IMR-90 (cell line): ENCODE results near the gene KIAA1328. TPM values are rescaled to one million over a fixed set of nuclear protein-coding genes. Genes with fewer than 3 reads are reported as not detected.

Experiments used
- ATAC-seq: fragments of 200-7000 bp; cut with Tn5 transposase; 2 replicates; pipeline ENCODE4 v1.9.1; 2020; ENCODE audit warnings: low read depth, mild to moderate bottlenecking, moderate library complexity
- BruUV-seq: library from RNA; stranded (reverse); fragments of 400-500 nt; replicated peaks from 2 replicates; lab custom pipeline; 2021; lab: Mats Ljungman, UMichigan
- CTCF ChIA-PET: fragments of 300-600 bp; formaldehyde crosslinking; extraction: SDS; loops from one replicate; lab custom pipeline; 2021; ENCODE audit warnings: antibody characterized with exemption; lab: Yijun Ruan, JAX
- POLR2A ChIA-PET: fragments of 300-600 bp; sonication (Branson Sonifier 250); formaldehyde crosslinking; loops from one replicate; lab custom pipeline; 2022; ENCODE audit warnings: antibody characterized with exemption; ENCODE audit not compliant: unreplicated experiment; lab: Charles Lee
- DNase-seq: peaks from one replicate; pipeline ENCODE4 v3.0.0; 2013
- H2AFZ ChIP-seq: replicated peaks from 2 replicates; pipeline ENCODE3; 2013; ENCODE audit warnings: low read length, mild to moderate bottlenecking; ENCODE audit not compliant: poor library complexity
- H2AK5ac ChIP-seq: 2 replicates; pipeline ENCODE4 v1.6.1; 2013; ENCODE audit warnings: low read depth, low read length, inconsistent platforms
- H2AK9ac ChIP-seq: replicated peaks from 2 replicates; pipeline ENCODE3; 2013; ENCODE audit warnings: mild to moderate bottlenecking, low read depth, low read length, moderate library complexity; ENCODE audit not compliant: poor library complexity
- H2BK120ac ChIP-seq: 2 replicates; pipeline ENCODE4 v1.6.1; 2013; ENCODE audit warnings: low read depth, low read length, inconsistent platforms
- H2BK15ac ChIP-seq: 3 replicates; pipeline ENCODE4 v1.6.1; 2013; ENCODE audit warnings: low read depth, low read length, inconsistent platforms
- H2BK20ac ChIP-seq: 2 replicates; pipeline ENCODE4 v1.6.1; 2013; ENCODE audit warnings: low read depth, mild to moderate bottlenecking, inconsistent platforms, low read length, moderate library complexity
- H2BK5ac ChIP-seq: 2 replicates; pipeline ENCODE4 v1.6.1; 2013; ENCODE audit warnings: mild to moderate bottlenecking, low read depth, low read length, inconsistent platforms; ENCODE audit not compliant: poor library complexity, severe bottlenecking
- H3K14ac ChIP-seq: replicated peaks from 2 replicates; pipeline ENCODE4 v1.6.1; 2013; ENCODE audit warnings: low read depth, low read length, inconsistent platforms
- H3K18ac ChIP-seq: 2 replicates; pipeline ENCODE4 v1.6.1; 2013; ENCODE audit warnings: low read depth, low read length, control low read depth
- H3K23ac ChIP-seq: 2 replicates; pipeline ENCODE4 v1.6.1; 2013; ENCODE audit warnings: low read depth, low read length, inconsistent platforms
- H3K27ac ChIP-seq: 2 replicates; pipeline ENCODE4 v1.5.1; 2013; ENCODE audit warnings: mild to moderate bottlenecking, control low read depth, low read length; ENCODE audit not compliant: insufficient read depth
- H3K27me3 ChIP-seq: 2 replicates; pipeline ENCODE4 v1.6.1; 2013; ENCODE audit warnings: low read length; ENCODE audit not compliant: control insufficient read depth, insufficient read depth
- H3K36me3 ChIP-seq: 2 replicates; pipeline ENCODE4 v1.6.1; 2013; ENCODE audit warnings: low read length, mixed read lengths; ENCODE audit not compliant: control insufficient read depth, insufficient read depth
- H3K4ac ChIP-seq: 2 replicates; pipeline ENCODE4 v1.6.1; 2013; ENCODE audit warnings: low read depth, low read length, inconsistent platforms
- H3K4me1 ChIP-seq: 2 replicates; pipeline ENCODE4 v1.6.1; 2013; ENCODE audit warnings: low read length, mixed read lengths; ENCODE audit not compliant: control insufficient read depth, insufficient read depth
- H3K4me2 ChIP-seq: 2 replicates; pipeline ENCODE4 v1.6.1; 2013; ENCODE audit warnings: low read depth, mild to moderate bottlenecking, control low read depth, low read length, moderate library complexity
- H3K4me3 ChIP-seq: 2 replicates; pipeline ENCODE4 v1.5.1; 2013; ENCODE audit warnings: low read depth, mild to moderate bottlenecking, control low read depth, low read length, moderate library complexity; ENCODE audit not compliant: insufficient read depth
- H3K56ac ChIP-seq: 2 replicates; pipeline ENCODE4 v1.6.1; 2013; ENCODE audit warnings: low read length, inconsistent platforms; ENCODE audit not compliant: insufficient read depth; ENCODE audit errors: extremely low read depth
- H3K79me1 ChIP-seq, 2 experiments: 2 replicates each; pipeline ENCODE4 v1.6.1; 2013; ENCODE audit warnings: low read length in 2 of 2, inconsistent platforms in 1 of 2, low read depth in 1 of 2
- H3K9ac ChIP-seq: 2 replicates; pipeline ENCODE4 v1.6.1; 2013; ENCODE audit warnings: low read depth, low read length, control low read depth
- H3K9me1 ChIP-seq: 2 replicates; pipeline ENCODE4 v1.6.1; 2013; ENCODE audit warnings: low read length, inconsistent platforms; ENCODE audit not compliant: insufficient read depth
- H3K9me3 ChIP-seq: 2 replicates; pipeline ENCODE4 v1.6.1; 2013; ENCODE audit warnings: low read length; ENCODE audit not compliant: control insufficient read depth, insufficient read depth
- H4K20me1 ChIP-seq: 2 replicates; pipeline ENCODE4 v1.6.1; 2013; ENCODE audit warnings: low read length, inconsistent platforms; ENCODE audit not compliant: insufficient read depth
- H4K5ac ChIP-seq: 2 replicates; pipeline ENCODE4 v1.6.1; 2013; ENCODE audit warnings: mild to moderate bottlenecking, low read depth, low read length, control low read depth
- H4K8ac ChIP-seq, 2 experiments: 2 replicates each; pipeline ENCODE4 v1.6.1; 2013; ENCODE audit warnings: low read depth in 2 of 2, low read length in 2 of 2, control low read depth in 1 of 2, inconsistent platforms in 1 of 2
- H4K91ac ChIP-seq: 2 replicates; pipeline ENCODE4 v1.6.1; 2013; ENCODE audit warnings: low read depth, low read length, inconsistent platforms; ENCODE audit not compliant: insufficient read depth
- BHLHE40 ChIP-seq: fragments of 150-350 bp; IDR thresholded peaks from 2 replicates; pipeline ENCODE4 v1.6.1; 2016; ENCODE audit warnings: mild to moderate bottlenecking, low read depth, low read length
- CEBPB ChIP-seq: IDR thresholded peaks from 2 replicates; pipeline ENCODE4 v1.6.1; 2012; ENCODE audit warnings: low read depth, low read length, improper control_type of control experiment
- CHD1 ChIP-seq: IDR thresholded peaks from 2 replicates; pipeline ENCODE4 v1.6.1; 2012; ENCODE audit warnings: low read depth, low read length, improper control_type of control experiment
- ELK1 ChIP-seq: fragments of 150-350 bp; IDR thresholded peaks from 2 replicates; pipeline ENCODE4 v1.6.1; 2016; ENCODE audit warnings: low read depth, mild to moderate bottlenecking, low read length, moderate library complexity, borderline replicate concordance
- FOS ChIP-seq: fragments of 150-350 bp; IDR thresholded peaks from 2 replicates; pipeline ENCODE4 v1.6.1; 2016; ENCODE audit warnings: low read depth, low read length
- MAFK ChIP-seq: IDR thresholded peaks from 2 replicates; pipeline ENCODE4 v1.6.1; 2012; ENCODE audit warnings: low read depth, low read length, improper control_type of control experiment
- MAZ ChIP-seq: IDR thresholded peaks from 2 replicates; pipeline ENCODE4 v1.6.1; 2012; ENCODE audit warnings: low read depth, mild to moderate bottlenecking, low read length, improper control_type of control experiment, moderate library complexity, borderline replicate concordance
- MXI1 ChIP-seq: IDR thresholded peaks from 2 replicates; pipeline ENCODE4 v1.6.1; 2012; ENCODE audit warnings: low read depth, mild to moderate bottlenecking, low read length, moderate library complexity, borderline replicate concordance
- NFE2L2 ChIP-seq: fragments of 150-350 bp; IDR thresholded peaks from 2 replicates; pipeline ENCODE4 v1.6.1; 2016; ENCODE audit warnings: low read depth, mild to moderate bottlenecking, low read length
- POLR2A ChIP-seq: IDR thresholded peaks from 2 replicates; pipeline ENCODE4 v1.6.1; 2012; ENCODE audit warnings: mild to moderate bottlenecking, low read depth, low read length
- RAD21 ChIP-seq: IDR thresholded peaks from 2 replicates; pipeline ENCODE4 v1.6.1; 2012; ENCODE audit warnings: low read length, improper control_type of control experiment
- RCOR1 ChIP-seq: IDR thresholded peaks from 2 replicates; pipeline ENCODE4 v1.6.1; 2012; ENCODE audit warnings: mild to moderate bottlenecking, low read length, improper control_type of control experiment; ENCODE audit not compliant: insufficient replicate concordance
- RFX5 ChIP-seq: IDR thresholded peaks from 2 replicates; pipeline ENCODE4 v1.8.0; 2012; ENCODE audit warnings: low read depth, mild to moderate bottlenecking, low read length, moderate library complexity
- SMC3 ChIP-seq: fragments of 150-350 bp; IDR thresholded peaks from 2 replicates; pipeline ENCODE4 v1.6.1; 2016; ENCODE audit warnings: low read depth, mild to moderate bottlenecking, antibody characterized with exemption, low read length, moderate library complexity
- USF2 ChIP-seq: fragments of 150-350 bp; IDR thresholded peaks from 2 replicates; pipeline ENCODE4 v1.6.1; 2017; ENCODE audit warnings: mild to moderate bottlenecking, antibody characterized with exemption, low read length, low read depth
- WGBS, 2 experiments: methylation state at CpG; one replicate each; pipeline versions ENCODE4 v1.1.5 to v1.1.7; 2013; ENCODE audit warnings: missing lambda C conversion rate in 2 of 2; ENCODE audit not compliant: insufficient read length in 1 of 2; ENCODE audit errors: extremely low coverage in 2 of 2; 5-methylcytosine and 5-hydroxymethylcytosine counted together
- dilution Hi-C: fragments of 300-500 bp; cut with HindIII; formaldehyde crosslinking; loops from one replicate; pipeline ENCODE4 v1.14.3; 2018; ENCODE audit warnings: low sequenced_read_pairs; ENCODE audit not compliant: unreplicated experiment
- in situ Hi-C: fragments of 300-500 bp; cut with MboI; formaldehyde crosslinking; loops from 3 replicates; pipeline ENCODE4 v1.14.3; 2019; ENCODE audit warnings: low sequenced_read_pairs, inconsistent platforms, mixed read lengths
- intact Hi-C: fragments of 100-400 bp; cut with micrococcal nuclease; formaldehyde crosslinking; loops from 2 replicates; pipeline ENCODE4 v1.10.0; 2022
- polyA plus RNA-seq, 3 experiments: library from polyadenylated mRNA; depleted of rRNA; stranded (reverse); fragments of >200 nt; gene quantifications; 2 replicates each; pipeline ENCODE4 v1.2.3, GENCODE V29; 2012; ENCODE audit warnings: low replicate concordance in 1 of 3
- total RNA-seq: library from RNA; depleted of rRNA; stranded (reverse); fragments of >200 nt; gene quantifications from 2 replicates; pipeline ENCODE4 v1.2.3, GENCODE V29; 2012
- TF ChIP-seq, protein P1 (sequence below): conservative IDR thresholded peaks from 2 replicates; pipeline ENCODE4 v1.5.1; 2012; ENCODE audit warnings: mild to moderate bottlenecking, low read depth, low read length, improper control_type of control experiment

Gene KIAA1328
- total and polyA plus RNA-seq, 2 of the 4 experiments (the other 2 are of a cell fraction): 2.4 to 7.0 TPM

DNA sequence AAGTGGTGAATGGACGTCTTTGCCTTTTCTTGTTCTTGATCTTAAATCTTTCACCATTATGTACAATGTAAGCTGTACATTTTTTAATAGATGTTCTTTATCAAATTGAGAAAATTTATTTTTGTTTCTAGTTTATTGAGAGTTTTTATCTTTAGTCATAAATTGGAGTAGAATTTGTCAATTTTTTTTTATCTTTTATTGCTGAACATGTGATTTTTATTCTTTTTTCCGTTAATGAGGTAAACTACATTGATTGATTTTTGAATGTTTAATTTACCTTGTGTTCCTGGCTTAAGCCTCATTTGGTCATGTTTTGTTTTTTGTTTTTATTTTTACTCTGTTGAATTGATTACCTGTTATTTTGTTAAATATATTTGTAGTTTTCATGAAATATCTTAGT is 19.7 kb downstream of the KIAA1328 start:
- Histone ChIP-seq H3K18ac (no peak overlapping the region), H4K91ac (no peak overlapping the region), H3K9me1 (no peaks in the 10 kb centered on the region), H3K4me3 (no peak overlapping the region), H2BK120ac (no peak overlapping the region), H2AK5ac (no peak overlapping the region), H4K20me1 (no peaks in the 10 kb centered on the region), H2BK20ac (no peak overlapping the region), H3K23ac (no peak overlapping the region), H3K9ac (no peak overlapping the region), H3K27ac (no peak overlapping the region), H2BK15ac (no peak overlapping the region), H3K36me3 (0 out of 2 replicates have a peak, but pooled peaks cover 2% of the 10 kb centered on the region), H3K4me1 (no peaks in the 10 kb centered on the region; the same call in 1 of the 2 replicates), H3K14ac (no peak overlapping the region), H2AFZ (no peak overlapping the region), H2BK5ac (no peak overlapping the region), H3K4ac (no peak overlapping the region), H3K79me1 (peaks cover 0 to 4% of the 10 kb centered on the region in 2 experiments; a peak in 2 of 4 replicates), H4K5ac (no peak overlapping the region), H3K56ac (no peak overlapping the region), H2AK9ac (no peak overlapping the region), H3K9me3 (no peaks in the 10 kb centered on the region), H3K4me2 (no peak overlapping the region), H3K27me3 (no peaks in the 10 kb centered on the region), H4K8ac (no peak overlapping the region)
- POLR2A ChIA-PET: no interaction called here
- CTCF ChIA-PET: no interaction called here
- in situ Hi-C loops (no loop called here), dilution Hi-C loops (no loop called here), intact Hi-C loops (no loop called here)
- TF ChIP-seq CHD1 (no peak), MXI1 (no peak), POLR2A (no peak), BHLHE40 (no peak), ELK1 (no peak), RAD21 (no peak), MAFK (no peak), NFE2L2 (no peak), USF2 (no peak), FOS (no peak), RCOR1 (no peak), SMC3 (no peak), MAZ (no peak), CEBPB (no peak), RFX5 (no peak)
- TF ChIP-seq, protein P1, sequence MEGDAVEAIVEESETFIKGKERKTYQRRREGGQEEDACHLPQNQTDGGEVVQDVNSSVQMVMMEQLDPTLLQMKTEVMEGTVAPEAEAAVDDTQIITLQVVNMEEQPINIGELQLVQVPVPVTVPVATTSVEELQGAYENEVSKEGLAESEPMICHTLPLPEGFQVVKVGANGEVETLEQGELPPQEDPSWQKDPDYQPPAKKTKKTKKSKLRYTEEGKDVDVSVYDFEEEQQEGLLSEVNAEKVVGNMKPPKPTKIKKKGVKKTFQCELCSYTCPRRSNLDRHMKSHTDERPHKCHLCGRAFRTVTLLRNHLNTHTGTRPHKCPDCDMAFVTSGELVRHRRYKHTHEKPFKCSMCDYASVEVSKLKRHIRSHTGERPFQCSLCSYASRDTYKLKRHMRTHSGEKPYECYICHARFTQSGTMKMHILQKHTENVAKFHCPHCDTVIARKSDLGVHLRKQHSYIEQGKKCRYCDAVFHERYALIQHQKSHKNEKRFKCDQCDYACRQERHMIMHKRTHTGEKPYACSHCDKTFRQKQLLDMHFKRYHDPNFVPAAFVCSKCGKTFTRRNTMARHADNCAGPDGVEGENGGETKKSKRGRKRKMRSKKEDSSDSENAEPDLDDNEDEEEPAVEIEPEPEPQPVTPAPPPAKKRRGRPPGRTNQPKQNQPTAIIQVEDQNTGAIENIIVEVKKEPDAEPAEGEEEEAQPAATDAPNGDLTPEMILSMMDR: no peak
- no TSS peak for BruUV-seq
- ATAC-seq (no peak), DNase-seq (no peak)
- no CpG with 5 or more reads among the region's 2 CpGs for WGBS, 2 experiments
